Measurements from ENCODE around the gene ADAM12. TPM values are rescaled to one million over a fixed set of nuclear protein-coding genes. Genes with fewer than 3 reads are reported as not detected.
A peak's percentile ranks its signal among the peaks of the same experiment; 100 is the strongest.

ADAM12 gene
- polyA plus RNA-seq, 3 donors = 0.05 TPM; not detected in 2

DNA sequence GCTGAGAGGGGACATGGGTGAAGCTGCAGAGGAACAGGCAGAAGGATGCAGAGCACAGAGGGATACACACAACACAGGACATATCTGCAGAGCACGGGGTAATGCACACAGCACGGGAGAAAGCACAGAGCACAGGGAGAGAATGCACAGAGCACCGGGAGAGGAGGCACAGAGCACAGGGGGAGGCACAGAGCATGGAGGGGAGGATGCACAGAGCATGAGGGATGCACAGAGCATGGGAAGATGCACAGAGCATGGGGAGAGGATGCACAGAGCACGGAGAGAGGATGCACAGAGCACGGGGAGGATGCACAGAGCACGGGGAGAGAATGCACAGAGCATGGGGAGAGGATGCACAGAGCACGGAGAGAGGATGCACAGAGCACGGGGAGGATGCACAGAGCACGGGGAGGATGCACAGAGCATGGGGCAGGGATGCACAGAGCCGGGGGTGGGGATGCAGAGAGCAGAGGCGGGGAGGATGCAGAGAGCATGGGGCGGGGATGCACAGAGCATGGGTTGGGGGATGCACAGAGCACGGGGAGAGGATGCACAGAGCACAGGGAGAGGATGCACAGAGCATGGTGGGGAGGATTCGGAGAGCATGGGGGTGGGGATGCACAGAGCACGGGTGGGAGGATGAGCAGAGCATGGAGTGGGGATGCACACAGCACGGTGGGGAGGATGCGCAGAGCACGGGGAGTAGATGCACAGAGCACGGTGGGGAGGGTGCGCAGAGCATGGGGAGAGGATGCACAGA, 230.0 kb downstream of the ADAM12 start:
- Histone ChIP-seq H2AFZ (ENCODE audit: insufficient read depth, low read depth, low read length, poor library complexity, severe bottlenecking) (no peak overlapping the region), H3K4me3 (replicated peaks in 1 of 3; ENCODE audit: low read depth in 2 of 3, low read length in 3 of 3) (no peak overlapping the region), H3K27ac (ENCODE audit: low read depth in 1 of 2, low read length in 2 of 2) (no peak overlapping the region), H3K79me2 (ENCODE audit: insufficient read depth, low read length) (no peaks in the 10 kb centered on the region), H3K27me3 (ENCODE audit: control insufficient read depth in 2 of 2, insufficient read depth in 2 of 2, low read length in 2 of 2) (no peaks in the 10 kb centered on the region), H3K36me3 (replicated peaks in 1 of 2; ENCODE audit: control insufficient read depth in 1 of 2, insufficient read depth in 2 of 2, low read length in 2 of 2) (no peaks in the 10 kb centered on the region), H3K4me1 (ENCODE audit: control insufficient read depth in 1 of 2, insufficient read depth in 2 of 2, low read length in 2 of 2) (no peaks in the 10 kb centered on the region), H3K9me3 (replicated peaks in 1 of 2; ENCODE audit: control insufficient read depth in 1 of 2, insufficient read depth in 1 of 2, low read length in 2 of 2) (no peaks in the 10 kb centered on the region), H3K4me2 (replicated peaks; ENCODE audit: extremely low read depth, low read length, poor library complexity, severe bottlenecking) (no peak overlapping the region), H4K20me1 (ENCODE audit: insufficient read depth, low read length) (no peaks in the 10 kb centered on the region), H3K9ac (ENCODE audit: insufficient read depth, low read length, poor library complexity, severe bottlenecking) (no peak overlapping the region)
- H3K4me3 Mint-ChIP-seq = no peak overlapping the region
- intact Hi-C loops (cut with micrococcal nuclease) = no loop called here
- no peaks in the 10 kb centered on the region for H3K36me3 Mint-ChIP-seq
- TF ChIP-seq, protein P1, sequence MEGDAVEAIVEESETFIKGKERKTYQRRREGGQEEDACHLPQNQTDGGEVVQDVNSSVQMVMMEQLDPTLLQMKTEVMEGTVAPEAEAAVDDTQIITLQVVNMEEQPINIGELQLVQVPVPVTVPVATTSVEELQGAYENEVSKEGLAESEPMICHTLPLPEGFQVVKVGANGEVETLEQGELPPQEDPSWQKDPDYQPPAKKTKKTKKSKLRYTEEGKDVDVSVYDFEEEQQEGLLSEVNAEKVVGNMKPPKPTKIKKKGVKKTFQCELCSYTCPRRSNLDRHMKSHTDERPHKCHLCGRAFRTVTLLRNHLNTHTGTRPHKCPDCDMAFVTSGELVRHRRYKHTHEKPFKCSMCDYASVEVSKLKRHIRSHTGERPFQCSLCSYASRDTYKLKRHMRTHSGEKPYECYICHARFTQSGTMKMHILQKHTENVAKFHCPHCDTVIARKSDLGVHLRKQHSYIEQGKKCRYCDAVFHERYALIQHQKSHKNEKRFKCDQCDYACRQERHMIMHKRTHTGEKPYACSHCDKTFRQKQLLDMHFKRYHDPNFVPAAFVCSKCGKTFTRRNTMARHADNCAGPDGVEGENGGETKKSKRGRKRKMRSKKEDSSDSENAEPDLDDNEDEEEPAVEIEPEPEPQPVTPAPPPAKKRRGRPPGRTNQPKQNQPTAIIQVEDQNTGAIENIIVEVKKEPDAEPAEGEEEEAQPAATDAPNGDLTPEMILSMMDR (IDR thresholded peaks at IDR 0.05) = no peak
- peak overlapping the region in 1 of 7 donors; percentile 19 for H3K27ac Mint-ChIP-seq
- H3K27me3 Mint-ChIP-seq (ENCODE audit: low read depth in 3 of 3) = peaks cover 0 to 8% (median 7%) of the 10 kb centered on the region in 3 donors
- peaks cover 1% of the 10 kb centered on the region for H3K4me1 Mint-ChIP-seq
- H3K9me3 Mint-ChIP-seq = peaks cover 0 to 10% (median 4%) of the 10 kb centered on the region in 7 donors
- WGBS (ENCODE audit: insufficient coverage) = 75% methylated on average over 16 of the region's 20 CpGs
- no peak for DNase-seq

- Mint-ChIP-seq H3K36me3 (no peaks in the 10 kb centered on the region), H3K4me1 (peaks cover 1% of the 10 kb centered on the region), H3K9me3 (peaks cover 0 to 3% (median 1%) of the 10 kb centered on the region in 7 donors), H3K4me3 (no peak overlapping the region), H3K27ac (no peak overlapping the region), H3K27me3 (ENCODE audit: low read depth in 3 of 3) (peaks cover 0 to 8% (median 7%) of the 10 kb centered on the region in 3 donors)
- Histone ChIP-seq H4K20me1 (ENCODE audit: insufficient read depth, low read length) (no peaks in the 10 kb centered on the region), H3K27me3 (ENCODE audit: control insufficient read depth in 2 of 2, insufficient read depth in 2 of 2, low read length in 2 of 2) (no peaks in the 10 kb centered on the region), H3K4me1 (ENCODE audit: control insufficient read depth in 1 of 2, insufficient read depth in 2 of 2, low read length in 2 of 2) (no peaks in the 10 kb centered on the region), H3K36me3 (replicated peaks in 1 of 2; ENCODE audit: control insufficient read depth in 1 of 2, insufficient read depth in 2 of 2, low read length in 2 of 2) (no peaks in the 10 kb centered on the region), H3K9ac (ENCODE audit: insufficient read depth, low read length, poor library complexity, severe bottlenecking) (no peak overlapping the region), H3K9me3 (replicated peaks in 1 of 2; ENCODE audit: control insufficient read depth in 1 of 2, insufficient read depth in 1 of 2, low read length in 2 of 2) (no peaks in the 10 kb centered on the region), H3K27ac (ENCODE audit: low read depth in 1 of 2, low read length in 2 of 2) (no peak overlapping the region), H3K79me2 (ENCODE audit: insufficient read depth, low read length) (no peaks in the 10 kb centered on the region), H3K4me3 (replicated peaks in 1 of 3; ENCODE audit: low read depth in 2 of 3, low read length in 3 of 3) (no peak overlapping the region), H2AFZ (ENCODE audit: insufficient read depth, low read depth, low read length, poor library complexity, severe bottlenecking) (no peak overlapping the region), H3K4me2 (replicated peaks; ENCODE audit: extremely low read depth, low read length, poor library complexity, severe bottlenecking) (no peak overlapping the region)
- no CpG with 5 or more reads among the region's 5 CpGs for WGBS (ENCODE audit: insufficient coverage)
- TF ChIP-seq, protein P1 (IDR thresholded peaks at IDR 0.05) = no peak
- DNase-seq = no peak
- intact Hi-C loops (cut with micrococcal nuclease) = no loop called here
Observed at GRCh38 chr10:126157189-126157588, 231.1 kb downstream of the ADAM12 start.
